Activated CD8-positive, alpha-beta memory T cell treated with anti-CD3 and anti-CD28 coated beads, Interleukin-2, amount 50 U/mL, for 24 hours (primary cell): Measurements from ENCODE around the gene AUNIP.
"Not testable (repeated sequence)": the region's sequence is repeated elsewhere in the genome, so short reads cannot be mapped to it uniquely, and the experiment has no call there.

Source experiments
- DNase-seq: peaks from one replicate; pipeline ENCODE4 v3.0.0-alpha.2; 2020; ENCODE audit errors: extremely low read depth

AUNIP gene

DNA sequence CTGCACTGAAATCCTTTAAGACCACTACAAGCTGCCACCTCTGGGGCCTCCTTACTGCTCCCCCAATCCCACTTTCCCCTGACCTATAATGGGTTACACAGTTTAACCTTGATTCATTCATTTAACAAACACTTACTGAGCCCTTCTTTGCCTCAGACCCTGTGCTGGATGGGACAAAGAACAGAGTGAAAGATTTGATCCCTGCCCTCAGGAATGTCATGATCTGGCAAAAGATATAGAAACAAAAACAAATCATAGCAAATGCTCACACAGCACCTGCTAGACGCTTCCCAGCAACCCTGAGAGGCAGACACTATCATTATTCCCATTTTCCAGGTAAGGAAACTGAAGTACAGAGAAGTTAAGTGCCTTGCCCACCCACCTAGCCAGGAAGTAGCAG is 7.0 kb upstream of the AUNIP start:
- no peak for DNase-seq

DNA sequence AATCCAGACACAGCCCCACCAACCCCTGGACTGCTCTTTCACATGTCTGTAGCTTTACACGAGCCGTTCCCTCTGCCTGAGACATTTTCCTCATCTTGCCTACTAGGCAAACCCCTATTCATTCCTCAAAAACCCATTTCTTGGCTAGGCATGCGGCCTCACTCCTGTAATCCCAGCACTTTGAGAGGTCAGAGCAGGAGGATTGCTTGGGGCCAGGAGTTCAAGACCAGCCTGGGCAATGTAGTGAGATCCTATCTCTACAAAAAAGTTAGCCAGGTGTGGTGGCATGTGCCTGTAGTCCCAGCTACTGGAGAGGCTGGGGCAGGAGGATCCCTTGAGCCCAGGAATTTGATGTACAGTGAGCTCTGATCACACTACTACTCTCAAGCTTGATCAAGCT is 5.2 kb upstream of the AUNIP start:
- no peak for DNase-seq

DNA sequence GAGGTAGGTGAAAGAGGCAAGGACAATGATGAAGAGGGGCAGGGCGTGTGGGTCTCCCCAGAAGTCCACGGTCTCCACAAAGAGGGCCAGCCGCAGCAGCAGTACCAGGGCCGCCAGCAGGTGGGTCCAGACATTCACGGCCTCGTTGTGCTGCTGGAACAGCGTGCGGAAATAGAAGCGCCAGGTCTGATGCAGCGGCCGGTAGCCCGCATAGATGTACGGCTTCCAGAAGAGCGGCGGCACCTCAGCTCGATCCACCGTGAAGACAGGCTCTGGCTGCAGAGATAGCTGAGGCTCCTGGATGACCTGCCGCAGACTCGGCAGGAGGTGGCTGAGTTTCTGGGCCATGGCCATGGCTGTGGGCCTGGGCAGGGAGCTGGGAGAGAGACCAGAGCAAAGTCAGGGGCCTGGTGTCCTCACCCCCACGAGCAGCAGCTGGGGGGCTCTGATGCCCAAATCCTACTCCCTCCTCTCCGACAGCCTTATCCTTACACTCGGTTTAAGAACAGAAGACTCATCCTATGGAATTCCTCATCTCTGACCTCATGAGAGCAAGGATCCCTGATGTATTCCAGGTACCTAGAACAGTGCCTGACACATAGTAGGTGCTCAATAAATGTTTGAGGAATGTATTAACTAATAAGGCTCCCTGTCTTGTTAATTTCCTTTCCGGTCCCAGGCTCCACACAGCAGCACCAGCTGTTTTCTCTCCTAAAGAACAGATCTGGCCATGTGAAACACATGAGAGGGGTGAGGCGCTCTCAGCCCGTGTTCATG is 4.4 kb upstream of the AUNIP start:
- no peak for DNase-seq

DNA sequence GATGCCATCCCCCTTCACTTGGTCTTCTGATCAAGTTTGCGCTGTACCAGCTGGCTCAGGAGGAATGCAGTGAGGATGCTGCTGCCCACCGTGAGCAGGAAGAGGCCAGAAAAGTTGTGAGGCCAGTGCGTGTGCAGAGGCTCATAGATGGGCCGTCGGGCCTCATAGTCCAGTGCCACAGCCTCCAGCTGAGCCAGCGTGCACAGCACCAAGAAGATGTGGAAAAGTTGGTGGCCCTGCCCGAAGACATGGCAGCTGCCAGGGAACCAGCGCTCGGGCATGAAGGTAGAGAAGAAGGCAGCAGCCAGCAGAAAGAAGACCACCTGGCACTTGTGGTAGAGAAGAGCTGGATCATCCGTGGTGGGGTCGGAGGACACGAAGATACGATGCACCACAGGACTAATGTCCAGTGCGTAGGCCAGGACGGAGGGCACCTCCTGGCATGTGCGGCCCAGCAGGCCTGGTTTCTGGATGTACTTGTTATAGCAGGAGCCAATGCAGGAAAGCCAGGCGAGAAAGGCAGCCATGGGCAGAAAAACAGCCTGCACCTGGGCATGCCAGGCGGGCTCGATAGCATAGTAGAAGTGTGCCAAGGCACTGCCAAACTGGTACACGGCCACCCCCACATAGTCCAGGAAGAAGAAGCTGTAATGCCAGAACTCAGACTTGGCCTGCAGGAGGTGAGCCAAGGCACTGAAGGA is 3.7 kb upstream of the AUNIP start:
- no peak for DNase-seq

GRCh38 chr1:25861316-25862286 is 2.3 kb upstream of the AUNIP start:
- DNase-seq, result no peak

- DNase-seq, result no peak
These were observed 763 bp downstream of the AUNIP start for GRCh38 chr1:25858494-25858893.

DNA sequence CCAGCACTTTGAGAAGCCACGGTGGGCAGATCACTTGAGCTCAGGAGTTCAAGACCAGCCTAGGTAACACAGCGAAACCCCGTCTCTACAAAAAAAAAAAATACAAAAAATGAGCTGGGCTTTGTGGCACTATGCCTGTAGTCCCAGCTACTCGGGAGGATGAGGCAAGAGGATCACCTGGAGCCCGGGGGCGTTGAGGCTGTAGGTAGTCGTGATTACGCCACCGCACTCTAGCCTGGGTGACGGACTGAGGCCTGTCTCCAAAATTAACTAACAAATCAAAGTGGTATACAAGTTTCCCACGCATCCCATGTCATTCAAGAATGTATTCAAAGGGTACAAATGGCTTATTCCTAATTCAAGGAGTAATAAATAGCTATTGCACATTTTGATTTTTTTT is 2.4 kb downstream of the AUNIP start:
- no peak for DNase-seq

- DNase-seq, result no peak
These were observed 4.7 kb downstream of the AUNIP start for GRCh38 chr1:25854554-25854953.

GRCh38 chr1:25848531-25848930 is 10.7 kb downstream of the AUNIP start:
- DNase-seq, result no peak

GRCh38 chr1:25847929-25848328 is 11.3 kb downstream of the AUNIP start:
- DNase-seq, result no peak

DNA sequence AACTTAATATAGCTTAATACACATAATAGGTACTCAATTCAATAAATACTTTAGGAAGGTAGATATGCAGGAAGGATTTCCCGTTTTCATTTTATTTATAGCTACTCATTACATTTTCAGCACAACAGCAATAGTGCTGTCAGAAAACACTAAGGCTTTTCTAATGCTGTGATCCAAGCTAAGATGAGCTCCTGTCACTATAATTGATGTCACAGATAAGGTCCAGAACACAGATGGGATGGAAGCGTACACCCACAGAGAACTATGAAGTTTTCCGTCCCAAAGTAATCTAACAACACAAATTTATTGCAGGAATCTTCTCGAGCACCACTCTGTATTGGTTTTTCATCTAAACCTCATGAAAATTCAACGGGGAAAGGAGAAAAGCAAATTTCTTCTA is 13.6 kb downstream of the AUNIP start:
- DNase-seq, result no peak

- DNase-seq, result no peak
These were observed 14.5 kb downstream of the AUNIP start for GRCh38 chr1:25844536-25845337.

GRCh38 chr1:25843483-25843882 is 15.8 kb downstream of the AUNIP start:
- DNase-seq, result no peak

DNA sequence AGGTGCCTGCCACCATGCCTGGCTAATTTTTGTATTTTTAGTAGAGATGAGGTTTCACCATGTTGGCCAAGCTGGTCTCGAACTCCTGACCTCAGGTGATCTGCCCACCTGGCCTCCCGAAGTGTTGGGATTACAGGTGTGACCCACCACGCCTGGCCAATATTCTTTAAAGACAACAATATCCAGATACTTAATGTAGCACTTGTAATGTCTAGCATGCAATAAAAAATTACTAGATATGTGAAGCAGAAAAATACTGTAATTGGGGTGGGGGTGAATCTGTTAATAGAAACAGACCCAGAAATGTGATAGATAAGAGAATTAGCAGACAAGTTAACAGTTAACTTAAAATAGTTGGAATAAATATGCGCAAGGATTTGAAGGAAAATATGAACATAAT is 19.4 kb downstream of the AUNIP start:
- DNase-seq, result not testable (repeated sequence)

DNA sequence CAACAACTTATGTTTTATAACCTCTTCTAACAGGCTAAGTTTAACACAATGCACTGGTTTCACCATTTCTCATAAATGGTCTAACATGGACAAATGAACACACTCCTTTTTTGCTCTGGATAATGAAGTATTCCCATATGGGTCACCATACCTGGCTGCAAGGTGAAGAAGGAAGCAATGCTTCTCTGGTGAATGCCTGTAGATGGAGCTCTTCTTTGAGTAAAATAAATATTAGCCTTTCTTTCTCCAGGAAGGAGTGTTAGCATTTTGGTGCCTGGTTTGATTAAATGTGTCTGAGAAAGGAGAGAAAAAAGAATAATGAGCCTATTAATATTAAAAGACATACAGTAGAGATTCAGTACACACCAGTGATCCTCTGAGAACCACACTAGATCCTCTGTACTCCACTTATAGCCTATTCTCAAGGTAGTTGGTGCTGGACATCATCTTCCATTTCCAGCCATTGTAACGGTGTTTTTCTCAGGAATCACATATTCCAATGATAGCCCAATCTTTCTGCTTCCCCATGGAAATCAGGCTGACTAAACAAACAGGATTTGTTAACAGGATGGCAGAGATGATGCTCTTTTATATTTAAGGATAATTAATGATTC is 21.9 kb downstream of the AUNIP start:
- DNase-seq, result no peak

DNA sequence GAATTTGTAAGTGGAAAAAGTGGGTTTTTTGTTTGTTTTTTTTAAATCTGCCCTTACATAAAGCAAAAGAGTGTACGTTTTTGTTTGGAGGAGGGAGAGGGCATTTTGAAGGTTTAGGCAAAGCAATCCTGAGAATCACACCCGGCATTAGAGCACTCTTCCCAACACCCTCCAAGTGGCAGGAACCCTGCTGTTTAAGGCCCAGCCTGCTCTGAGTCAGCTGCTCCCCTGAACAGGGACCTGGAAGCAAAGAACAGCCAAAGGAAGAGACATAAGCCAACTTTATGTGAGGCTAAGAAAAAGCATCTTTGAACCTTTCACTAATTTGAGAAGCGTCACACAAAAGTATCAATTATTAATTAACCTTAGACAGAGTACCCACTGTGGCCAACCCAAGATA is 22.6 kb downstream of the AUNIP start:
- DNase-seq, result no peak

DNA sequence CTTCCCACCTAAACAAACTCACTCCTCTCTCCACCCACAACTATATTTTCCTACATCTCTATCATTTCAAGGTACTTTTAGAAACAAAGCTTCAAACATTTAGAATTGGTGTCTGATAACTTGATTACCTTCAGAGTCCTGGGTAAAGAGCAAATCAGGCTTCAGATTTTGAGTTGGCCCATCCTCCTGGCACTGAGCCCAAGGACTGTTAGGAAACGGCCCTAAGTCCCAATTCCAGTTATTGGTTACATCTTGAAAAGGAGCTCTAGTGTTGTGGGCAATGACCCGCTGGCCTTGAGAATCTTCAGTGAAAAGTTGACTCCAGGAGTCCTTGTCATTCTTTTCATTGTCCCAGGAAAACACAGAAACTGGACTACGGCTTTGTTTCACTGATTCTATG is 24.4 kb downstream of the AUNIP start:
- DNase-seq, result no peak

DNA sequence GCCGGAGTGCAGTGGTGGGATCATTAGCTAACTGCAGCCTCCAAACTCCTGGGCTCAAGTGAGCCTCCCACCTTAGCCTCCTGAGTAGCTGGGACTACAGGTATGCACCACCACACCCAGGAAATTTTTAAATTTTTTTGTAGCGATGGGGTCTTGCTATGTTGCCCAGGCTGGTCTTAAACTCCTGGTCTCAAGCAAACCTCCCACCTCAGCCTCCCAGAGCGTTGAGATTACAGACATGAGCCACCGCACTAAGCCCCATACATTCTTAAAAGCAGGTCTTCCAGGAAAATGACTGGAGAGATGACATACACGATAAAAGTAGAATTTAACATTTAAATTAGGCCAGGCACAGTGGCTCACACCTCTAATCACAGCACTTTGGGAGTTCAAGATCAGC is 26.1 kb downstream of the AUNIP start:
- no peak for DNase-seq

DNA sequence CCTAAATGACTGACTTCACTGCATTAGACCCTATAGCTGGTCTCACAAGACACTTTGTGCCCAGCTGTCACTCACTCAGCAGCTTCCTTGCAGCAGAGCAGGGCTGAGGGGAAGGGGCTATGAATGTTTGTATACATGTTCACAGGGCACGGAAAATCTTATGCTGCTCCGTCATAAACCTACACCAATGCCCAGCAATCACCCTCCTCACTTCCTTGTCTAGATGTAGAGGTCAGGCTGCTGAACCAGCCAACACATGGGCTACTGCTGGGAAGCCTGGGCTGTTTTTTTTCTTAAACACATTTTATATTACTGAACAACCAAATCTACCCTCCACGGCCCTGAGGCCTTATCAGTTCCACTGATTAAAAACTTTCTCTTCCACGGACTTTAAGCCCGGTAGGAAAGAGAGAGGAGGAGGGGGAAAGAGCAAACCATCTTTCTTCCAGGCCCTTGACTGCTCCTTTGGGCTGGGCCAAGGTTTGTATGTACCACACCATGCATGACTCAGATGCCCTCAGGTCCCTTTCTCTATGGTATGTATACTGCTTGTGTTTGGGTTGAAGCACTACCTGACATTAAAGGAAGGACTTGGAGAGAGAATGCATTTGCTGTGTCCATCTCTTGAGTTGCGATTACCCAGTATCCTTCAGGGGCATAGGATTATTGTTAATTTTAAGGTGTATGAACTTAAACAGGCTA is 26.8 kb downstream of the AUNIP start:
- no peak for DNase-seq

DNA sequence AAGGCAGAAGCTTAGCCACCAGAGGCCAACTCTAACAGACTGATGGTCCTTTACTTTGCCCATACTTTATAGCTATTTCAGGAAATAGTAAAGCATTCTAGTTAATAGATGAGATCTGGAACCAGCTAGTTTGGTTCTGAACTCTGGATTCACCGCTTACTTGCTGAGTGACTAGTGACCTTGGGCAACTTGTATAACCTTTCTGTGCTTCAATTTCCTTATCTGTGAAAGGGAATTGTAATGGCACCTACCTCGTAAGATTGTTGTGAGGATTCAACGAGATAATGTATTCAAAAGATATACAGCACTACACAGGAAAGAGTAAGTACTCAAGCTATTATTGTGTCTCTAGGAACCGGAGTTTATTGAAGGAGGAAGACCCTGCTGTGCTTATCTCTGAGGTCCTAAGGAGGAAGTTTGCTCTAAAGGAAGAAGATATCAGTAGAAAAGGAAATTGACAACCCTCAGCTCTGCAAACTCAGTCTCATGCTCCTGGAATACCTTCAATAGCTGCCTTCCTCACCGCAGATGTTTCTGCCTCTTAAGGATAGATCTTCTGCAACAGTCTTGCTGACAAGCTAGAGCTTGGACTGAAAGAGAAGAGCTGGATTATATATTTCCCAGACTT is 27.6 kb downstream of the AUNIP start:
- no peak for DNase-seq
